K562 (cell line): ENCODE data around the gene TSEN54. TPM values are rescaled to one million over a fixed set of nuclear protein-coding genes. Genes with fewer than 3 reads are reported as not detected.

ENCODE experiments used
- BDP1 ChIP-seq: IDR thresholded peaks from 3 replicates; pipeline ENCODE4 v1.6.1; 2011; ENCODE audit not compliant: insufficient read length, insufficient read depth
- FOXM1 ChIP-seq, 2 experiments: fragments of 450-650 bp in 1 of 2; sonication (generic) in 1 of 2; formaldehyde crosslinking in 1 of 2; IDR thresholded peaks; 2 replicates each; pipeline versions ENCODE4 v1.6.1 to v1.9.0; 2017 to 2022; ENCODE audit warnings: low read depth in 2 of 2, mild to moderate bottlenecking in 2 of 2, missing genetic modification reagents in 1 of 2, moderate library complexity in 1 of 2
- FOXP1 ChIP-seq: sonication (generic); formaldehyde crosslinking; IDR thresholded peaks from 2 replicates; pipeline ENCODE4 v1.8.0; 2022; ENCODE audit warnings: mild to moderate bottlenecking, missing genetic modification reagents
- GATAD2B ChIP-seq: fragments of 450-650 bp; IDR thresholded peaks from 2 replicates; pipeline ENCODE4 v1.6.1; 2017; ENCODE audit warnings: mild to moderate bottlenecking, borderline replicate concordance
- PRMT5 ChIP-seq: sonication (generic); formaldehyde crosslinking; IDR thresholded peaks from 2 replicates; pipeline ENCODE4 v1.5.0; 2020; ENCODE audit warnings: missing genetic modification reagents
- SAP30 ChIP-seq: fragments of 200-600 bp; sonication (generic); IDR thresholded peaks from 2 replicates; pipeline ENCODE4 v1.6.1; 2012; ENCODE audit warnings: borderline replicate concordance, low read depth, mild to moderate bottlenecking, moderate library complexity, low read length, control low read depth, inconsistent platforms; ENCODE audit not compliant: insufficient read depth, poor library complexity, severe bottlenecking
- SIN3B ChIP-seq: fragments of 450-650 bp; IDR thresholded peaks from 2 replicates; pipeline ENCODE4 v1.6.1; 2017; ENCODE audit warnings: low read depth, mild to moderate bottlenecking, moderate library complexity
- SRF ChIP-seq, 2 experiments: fragments of 250-450, 450-650 bp in 1 of 2; sonication (Bioruptor Pico) in 1 of 2; sonication (generic) in 1 of 2; formaldehyde crosslinking; IDR thresholded peaks; 2 replicates each; pipeline versions ENCODE4 v1.5.0 to v1.5.1; 2020 to 2022; ENCODE audit warnings: mild to moderate bottlenecking in 1 of 2, missing genetic modification reagents in 1 of 2
- TBP ChIP-seq: optimal IDR thresholded peaks from 2 replicates; pipeline ENCODE3; 2011; ENCODE audit warnings: low read depth, low read length, improper control_type of control experiment
- U2AF1 ChIP-seq: fragments of 200-400 bp; formaldehyde crosslinking; optimal IDR thresholded peaks from 2 replicates; pipeline ENCODE3; 2017; ENCODE audit warnings: mild to moderate bottlenecking, low read depth, low read length, moderate library complexity
- ZNF143 ChIP-seq: sonication (generic); formaldehyde crosslinking; IDR thresholded peaks from 2 replicates; pipeline ENCODE4 v1.9.0; 2022; ENCODE audit warnings: mild to moderate bottlenecking, missing genetic modification reagents
- ZNF165 ChIP-seq: fragments of 250-450 bp; sonication (Bioruptor Pico); IDR thresholded peaks from 2 replicates; pipeline ENCODE4 v1.4.0; 2020; ENCODE audit warnings: borderline replicate concordance
- ZNF174 ChIP-seq: fragments of 250-450 bp; sonication (Bioruptor Pico); IDR thresholded peaks from 2 replicates; pipeline ENCODE4 v1.4.0; 2020; ENCODE audit warnings: mild to moderate bottlenecking
- ZNF232 ChIP-seq: sonication (generic); formaldehyde crosslinking; IDR thresholded peaks from 2 replicates; pipeline ENCODE4 v1.8.0; 2022; ENCODE audit warnings: mild to moderate bottlenecking, missing genetic modification reagents
- ZNF311 ChIP-seq: fragments of 250-450 bp; sonication (Bioruptor Pico); IDR thresholded peaks from 2 replicates; pipeline ENCODE4 v1.4.0; 2020; ENCODE audit warnings: mild to moderate bottlenecking, moderate library complexity
- ZNF431 ChIP-seq: sonication (generic); formaldehyde crosslinking; IDR thresholded peaks from 2 replicates; pipeline ENCODE4 v1.8.0; 2022; ENCODE audit warnings: mild to moderate bottlenecking, missing genetic modification reagents
- polyA plus RNA-seq, 8 experiments: library from polyadenylated mRNA; depleted of rRNA in 4 of 8; stranded (reverse) in 5 of 8; unstranded in 3 of 8; fragments of >200 nt; fragmentation: Nextera tagmentation in 2 of 8; fragmentation: Illumina TruSeq in 1 of 8; extraction: Ambion mirVana in 2 of 8; extraction: Trizol in 1 of 8; gene quantifications; 2 replicates each; pipeline versions ENCODE4 v1.2.1 to v1.2.3, GENCODE V29; 2011 to 2014; ENCODE audit warnings: inconsistent platforms in 1 of 8, missing spikeins in 1 of 8
- total RNA-seq, 7 experiments: library from RNA; depleted of rRNA in 6 of 7; stranded (reverse); fragments of >200 nt in 6 of 7; fragmentation: Illumina TruSeq in 2 of 7; extraction: Trizol in 2 of 7; gene quantifications; 2 replicates each; pipeline versions ENCODE4 v1.2.1 to v1.2.3, GENCODE V29; 2011 to 2021; ENCODE audit warnings: low replicate concordance in 1 of 7
- TF ChIP-seq, protein P1 (sequence below), 2 experiments: fragments of 450-650 bp in 1 of 2; sonication (generic) in 1 of 2; formaldehyde crosslinking; conservative IDR thresholded peaks; 2 replicates each; pipeline versions ENCODE4 v1.4.0 to v1.8.1; 2020 to 2022; ENCODE audit warnings: mild to moderate bottlenecking in 1 of 2, missing genetic modification reagents in 1 of 2
- TF ChIP-seq, protein P2 (sequence below), 2 experiments: fragments of 450-650 bp; conservative IDR thresholded peaks; 2 replicates each; pipeline ENCODE4 v1.6.1; 2017; ENCODE audit warnings: mild to moderate bottlenecking in 2 of 2, moderate library complexity in 2 of 2
- TF ChIP-seq, protein P3 (sequence below), 2 experiments: fragments of 450-650 bp; IDR thresholded peaks; 2 replicates each; pipeline ENCODE4 v1.6.1; 2018; ENCODE audit warnings: mild to moderate bottlenecking in 2 of 2, low read depth in 1 of 2; ENCODE audit not compliant: partially characterized antibody in 2 of 2

Gene TSEN54
- total and polyA plus RNA-seq, 9 of the 15 experiments (the other 6 are each of a cell fraction or from before 2014, with no cell fraction given) = 5.9 to 64.3 (median 48.9) TPM

DNA sequence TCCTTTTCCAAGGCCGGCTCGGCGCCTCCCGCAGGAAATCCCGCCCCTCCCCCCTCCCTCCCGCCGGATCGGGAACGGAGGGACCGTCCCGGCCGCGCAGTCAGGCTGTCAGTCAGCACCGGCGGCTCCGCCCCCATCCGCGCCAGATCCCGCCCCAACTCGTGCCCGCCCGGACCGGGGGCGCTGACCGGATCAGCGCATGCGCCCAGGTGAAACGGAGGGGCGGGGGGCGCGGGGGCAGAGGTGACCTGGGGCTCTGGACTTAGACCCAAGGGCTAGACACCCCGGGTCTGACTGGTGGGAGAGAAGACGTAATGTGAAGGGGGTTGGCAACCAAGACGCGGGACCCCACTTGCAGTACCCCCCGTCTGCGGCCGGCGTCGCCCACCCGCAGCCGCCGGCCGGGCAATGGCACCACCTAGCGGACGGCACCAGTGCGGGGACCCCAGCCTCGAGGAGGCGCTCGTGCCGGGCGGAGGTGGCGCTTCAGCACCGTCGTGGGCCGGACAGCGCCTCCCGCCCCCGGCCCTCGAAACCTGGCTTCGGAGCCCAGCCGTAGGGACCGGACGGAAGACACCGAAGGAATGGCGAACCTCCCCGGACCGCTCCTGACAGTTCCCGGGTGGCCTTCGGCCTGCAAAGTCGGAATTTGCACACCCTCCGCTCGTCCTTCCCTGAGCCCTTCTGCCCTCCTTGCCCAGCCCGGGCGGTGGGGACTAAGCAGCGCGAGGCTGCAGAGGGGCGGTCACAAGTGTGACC, 653 bp upstream of the TSEN54 start, which contains the start of gene CASKIN2 (continued):
- TF ChIP-seq, protein P1, sequence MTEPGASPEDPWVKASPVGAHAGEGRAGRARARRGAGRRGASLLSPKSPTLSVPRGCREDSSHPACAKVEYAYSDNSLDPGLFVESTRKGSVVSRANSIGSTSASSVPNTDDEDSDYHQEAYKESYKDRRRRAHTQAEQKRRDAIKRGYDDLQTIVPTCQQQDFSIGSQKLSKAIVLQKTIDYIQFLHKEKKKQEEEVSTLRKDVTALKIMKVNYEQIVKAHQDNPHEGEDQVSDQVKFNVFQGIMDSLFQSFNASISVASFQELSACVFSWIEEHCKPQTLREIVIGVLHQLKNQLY (CRISPR knock-in tag; conservative IDR thresholded peaks at IDR 0.05) = 0 out of 4 replicates have a peak, but pooled peaks of 1 of the 2 experiments have one; percentile 66
- TF ChIP-seq SAP30 (peak; percentile 98), TBP (peak; percentile 41), ZNF143 (CRISPR knock-in tag) (0 out of 2 replicates have a peak, but pooled peaks have one; percentile 34), ZNF431 (CRISPR knock-in tag) (peak; percentile 76), SRF (CRISPR knock-in tag; IDR thresholded peaks at IDR 0.05) (peak in 1 of 2 experiments; percentile 52; a peak in 2 of 4 replicates), PRMT5 (CRISPR knock-in tag) (peak; percentile 95), BDP1 (no peak), U2AF1 (peak; percentile 71), GATAD2B (peak; percentile 84; the same call in 1 of the 2 replicates), FOXP1 (CRISPR knock-in tag) (peak; percentile 97), FOXM1 (IDR thresholded peaks at IDR 0.05; ENCODE audit: low read depth) (no peak), FOXM1 (CRISPR knock-in tag; IDR thresholded peaks at IDR 0.05; ENCODE audit: low read depth) (peak; percentile 89; the same call in 1 of the 2 replicates), ZNF165 (0 out of 2 replicates have a peak, but pooled peaks have one; percentile 47), ZNF174 (CRISPR knock-in tag) (no peak), SIN3B (peak; percentile 36; the same call in 1 of the 2 replicates), ZNF311 (CRISPR knock-in tag) (peak; percentile 69; the same call in 1 of the 2 replicates), ZNF232 (CRISPR knock-in tag) (peak; percentile 96)
- TF ChIP-seq, protein P2, sequence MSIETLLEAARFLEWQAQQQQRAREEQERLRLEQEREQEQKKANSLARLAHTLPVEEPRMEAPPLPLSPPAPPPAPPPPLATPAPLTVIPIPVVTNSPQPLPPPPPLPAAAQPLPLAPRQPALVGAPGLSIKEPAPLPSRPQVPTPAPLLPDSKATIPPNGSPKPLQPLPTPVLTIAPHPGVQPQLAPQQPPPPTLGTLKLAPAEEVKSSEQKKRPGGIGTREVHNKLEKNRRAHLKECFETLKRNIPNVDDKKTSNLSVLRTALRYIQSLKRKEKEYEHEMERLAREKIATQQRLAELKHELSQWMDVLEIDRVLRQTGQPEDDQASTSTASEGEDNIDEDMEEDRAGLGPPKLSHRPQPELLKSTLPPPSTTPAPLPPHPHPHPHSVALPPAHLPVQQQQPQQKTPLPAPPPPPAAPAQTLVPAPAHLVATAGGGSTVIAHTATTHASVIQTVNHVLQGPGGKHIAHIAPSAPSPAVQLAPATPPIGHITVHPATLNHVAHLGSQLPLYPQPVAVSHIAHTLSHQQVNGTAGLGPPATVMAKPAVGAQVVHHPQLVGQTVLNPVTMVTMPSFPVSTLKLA (conservative IDR thresholded peaks at IDR 0.05) = peak; percentile 94 to 98
- TF ChIP-seq, protein P3, sequence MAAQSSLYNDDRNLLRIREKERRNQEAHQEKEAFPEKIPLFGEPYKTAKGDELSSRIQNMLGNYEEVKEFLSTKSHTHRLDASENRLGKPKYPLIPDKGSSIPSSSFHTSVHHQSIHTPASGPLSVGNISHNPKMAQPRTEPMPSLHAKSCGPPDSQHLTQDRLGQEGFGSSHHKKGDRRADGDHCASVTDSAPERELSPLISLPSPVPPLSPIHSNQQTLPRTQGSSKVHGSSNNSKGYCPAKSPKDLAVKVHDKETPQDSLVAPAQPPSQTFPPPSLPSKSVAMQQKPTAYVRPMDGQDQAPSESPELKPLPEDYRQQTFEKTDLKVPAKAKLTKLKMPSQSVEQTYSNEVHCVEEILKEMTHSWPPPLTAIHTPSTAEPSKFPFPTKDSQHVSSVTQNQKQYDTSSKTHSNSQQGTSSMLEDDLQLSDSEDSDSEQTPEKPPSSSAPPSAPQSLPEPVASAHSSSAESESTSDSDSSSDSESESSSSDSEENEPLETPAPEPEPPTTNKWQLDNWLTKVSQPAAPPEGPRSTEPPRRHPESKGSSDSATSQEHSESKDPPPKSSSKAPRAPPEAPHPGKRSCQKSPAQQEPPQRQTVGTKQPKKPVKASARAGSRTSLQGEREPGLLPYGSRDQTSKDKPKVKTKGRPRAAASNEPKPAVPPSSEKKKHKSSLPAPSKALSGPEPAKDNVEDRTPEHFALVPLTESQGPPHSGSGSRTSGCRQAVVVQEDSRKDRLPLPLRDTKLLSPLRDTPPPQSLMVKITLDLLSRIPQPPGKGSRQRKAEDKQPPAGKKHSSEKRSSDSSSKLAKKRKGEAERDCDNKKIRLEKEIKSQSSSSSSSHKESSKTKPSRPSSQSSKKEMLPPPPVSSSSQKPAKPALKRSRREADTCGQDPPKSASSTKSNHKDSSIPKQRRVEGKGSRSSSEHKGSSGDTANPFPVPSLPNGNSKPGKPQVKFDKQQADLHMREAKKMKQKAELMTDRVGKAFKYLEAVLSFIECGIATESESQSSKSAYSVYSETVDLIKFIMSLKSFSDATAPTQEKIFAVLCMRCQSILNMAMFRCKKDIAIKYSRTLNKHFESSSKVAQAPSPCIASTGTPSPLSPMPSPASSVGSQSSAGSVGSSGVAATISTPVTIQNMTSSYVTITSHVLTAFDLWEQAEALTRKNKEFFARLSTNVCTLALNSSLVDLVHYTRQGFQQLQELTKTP (IDR thresholded peaks at IDR 0.05; ENCODE audit: low read depth in 1 of 2, partially characterized antibody in 2 of 2) = peak in 1 of 2 experiments; percentile 95
